Lung microvascular endothelial cell (primary cell): ENCODE results near the gene TMEM169. TPM values are rescaled to one million over a fixed set of nuclear protein-coding genes. Genes with fewer than 3 reads are reported as not detected.
A peak's percentile ranks its signal among the peaks of the same experiment; 100 is the strongest.

Experiments used
- DNase-seq, 2 donors: peaks; one replicate each; pipeline versions ENCODE4 v3.0.0 to v3.0.0-alpha.2; 2010; ENCODE audit warnings: low read depth in 2 of 2
- total RNA-seq: library from RNA; depleted of rRNA; stranded (reverse); fragments of >200 nt; gene quantifications from 2 replicates; pipeline ENCODE4 v1.2.1, GENCODE V29; 2014

TMEM169 gene, protein sequence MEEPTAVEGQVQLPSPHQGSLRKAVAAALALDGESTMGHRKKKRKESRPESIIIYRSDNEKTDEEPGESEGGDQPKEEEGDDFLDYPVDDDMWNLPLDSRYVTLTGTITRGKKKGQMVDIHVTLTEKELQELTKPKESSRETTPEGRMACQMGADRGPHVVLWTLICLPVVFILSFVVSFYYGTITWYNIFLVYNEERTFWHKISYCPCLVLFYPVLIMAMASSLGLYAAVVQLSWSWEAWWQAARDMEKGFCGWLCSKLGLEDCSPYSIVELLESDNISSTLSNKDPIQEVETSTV
- under 0.01 and 0.40 TPM in 2 replicates for total RNA-seq

DNA sequence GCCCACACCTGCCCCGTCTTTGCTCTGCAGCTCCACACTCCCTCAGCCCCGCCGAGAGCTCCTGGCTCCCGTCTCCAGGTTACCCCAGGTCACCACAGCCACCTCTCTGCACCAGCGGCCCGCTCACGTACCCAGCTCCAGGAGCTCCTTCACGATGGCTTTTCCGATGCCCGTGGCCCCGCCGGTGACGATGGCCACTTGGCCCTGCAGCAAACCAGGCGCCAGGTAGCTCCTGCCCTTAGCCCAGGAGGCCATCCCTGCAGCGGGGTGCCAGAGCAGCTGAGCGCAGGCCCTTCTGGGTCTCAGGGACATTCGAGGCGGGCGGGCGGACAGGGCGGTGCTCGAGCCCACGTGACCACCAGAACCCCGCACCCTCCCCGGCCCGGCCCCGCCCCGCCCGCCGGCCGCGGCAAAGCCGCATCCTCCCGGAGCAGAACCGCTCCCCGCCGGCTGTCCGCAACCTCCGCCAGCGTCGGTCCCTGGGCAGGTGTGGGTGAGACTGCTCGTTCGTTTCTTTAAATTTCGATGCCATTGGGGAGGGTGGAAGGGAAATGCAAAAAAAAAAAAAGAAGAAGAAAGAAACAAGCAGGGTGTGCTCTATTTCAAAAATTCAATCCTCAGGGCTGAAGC, at the start of gene TMEM169, which contains the start of gene PECR:
Gene TMEM169 (plus strand): TSS at position 433 of the 630 bp plus-strand sequence. CDS start 14,045 bp downstream, outside the sequence.
Gene PECR (minus strand): TSS at position 323 of the 630 bp plus-strand sequence. CDS start 68 bp downstream, at position 255.
- peak; percentile 43 to 64 for DNase-seq

DNA sequence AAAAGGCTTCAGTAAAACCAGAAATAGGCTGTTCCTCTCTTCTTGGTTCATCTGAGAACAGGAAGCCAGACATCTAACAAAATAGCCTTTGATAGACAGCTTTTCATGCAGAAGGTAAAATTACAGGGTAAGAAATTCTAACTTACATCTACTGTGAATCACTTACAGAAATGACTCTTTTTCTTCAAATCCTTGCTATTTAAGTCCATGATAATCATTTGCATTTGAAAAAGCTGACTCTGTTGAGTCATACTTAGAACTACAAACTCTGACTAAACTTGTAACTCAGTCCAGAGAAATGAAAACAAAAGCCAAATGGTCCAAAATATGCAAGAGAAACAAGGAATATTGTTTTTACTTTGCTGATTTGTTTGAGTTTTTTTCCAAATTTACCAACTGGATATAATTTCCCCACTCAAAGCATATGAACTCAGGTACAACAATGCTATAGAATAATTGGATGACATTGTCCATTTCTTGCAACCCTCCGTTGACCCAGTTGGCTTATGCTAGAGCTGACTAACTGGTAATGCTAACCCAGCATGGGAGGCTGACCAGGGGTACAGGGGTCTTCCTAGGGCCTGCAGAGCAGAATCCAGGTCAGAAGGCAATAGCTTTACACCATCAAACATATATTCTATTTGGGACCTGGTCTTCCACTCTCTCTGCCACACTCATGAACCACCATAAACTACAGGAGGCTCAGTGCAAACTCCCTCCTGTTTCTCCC, 49.6 kb upstream of the TMEM169 start:
- peak in 1 of 2 donors; percentile 19 for DNase-seq

DNA sequence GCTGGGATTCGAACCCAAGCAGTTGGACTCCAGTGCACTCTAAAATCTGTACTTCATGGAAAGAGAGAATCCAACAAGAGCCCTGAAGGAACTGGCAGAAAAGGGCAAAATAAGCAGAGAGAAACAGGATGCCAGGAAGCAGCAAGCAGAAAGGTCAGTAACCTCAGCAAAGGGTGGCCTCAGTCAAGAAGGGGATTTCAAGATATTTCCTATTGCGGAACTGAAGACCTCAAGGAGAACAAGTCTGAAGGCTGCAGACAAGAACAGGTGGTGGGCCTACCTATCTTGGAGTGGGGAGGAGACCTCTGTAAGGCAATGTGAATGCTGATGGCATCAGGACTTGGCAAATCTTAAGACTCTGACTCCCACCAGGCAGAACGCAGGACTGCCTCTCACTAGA, 48.3 kb upstream of the TMEM169 start:
- no peak for DNase-seq

DNA sequence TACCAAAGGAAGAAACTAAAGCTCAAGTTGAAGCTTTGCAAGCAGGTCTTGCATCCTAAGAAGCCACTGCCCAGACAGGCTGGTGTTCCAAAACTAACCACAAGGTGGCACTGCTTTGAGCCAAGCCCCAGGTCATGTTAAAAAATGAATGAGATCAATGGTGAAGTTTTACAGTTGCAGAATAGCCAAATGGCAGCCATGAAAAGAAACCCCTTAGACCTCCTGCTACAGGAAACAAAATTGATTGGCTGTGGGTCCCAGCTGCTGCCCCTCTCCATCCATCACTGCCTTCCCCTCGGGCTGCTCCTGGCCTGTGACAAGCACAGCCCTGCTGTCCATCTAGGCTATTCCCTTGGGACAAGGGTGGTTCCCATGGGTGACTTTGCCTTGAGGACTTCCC, 47.7 kb upstream of the TMEM169 start:
- DNase-seq: peak; percentile 78

DNA sequence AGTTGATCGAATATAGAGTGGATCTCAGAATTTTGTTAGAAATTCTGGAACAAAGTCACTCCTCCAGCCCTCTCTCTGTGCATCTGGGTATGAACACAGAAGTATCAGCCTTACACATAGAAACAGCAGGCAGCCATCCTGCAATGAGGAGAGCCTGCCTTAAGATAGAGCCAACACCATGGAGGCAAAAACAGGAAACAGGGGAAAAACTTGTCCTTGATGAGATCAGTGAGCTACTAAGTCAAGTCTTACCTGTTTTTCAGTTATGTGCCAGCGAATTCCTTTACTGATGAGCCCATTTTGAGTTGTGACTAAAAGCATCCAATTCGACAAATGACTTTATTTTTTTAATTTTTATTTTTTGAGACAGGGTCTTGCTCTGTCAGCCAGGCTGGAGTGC, 41.8 kb upstream of the TMEM169 start:
- no peak for DNase-seq

DNA sequence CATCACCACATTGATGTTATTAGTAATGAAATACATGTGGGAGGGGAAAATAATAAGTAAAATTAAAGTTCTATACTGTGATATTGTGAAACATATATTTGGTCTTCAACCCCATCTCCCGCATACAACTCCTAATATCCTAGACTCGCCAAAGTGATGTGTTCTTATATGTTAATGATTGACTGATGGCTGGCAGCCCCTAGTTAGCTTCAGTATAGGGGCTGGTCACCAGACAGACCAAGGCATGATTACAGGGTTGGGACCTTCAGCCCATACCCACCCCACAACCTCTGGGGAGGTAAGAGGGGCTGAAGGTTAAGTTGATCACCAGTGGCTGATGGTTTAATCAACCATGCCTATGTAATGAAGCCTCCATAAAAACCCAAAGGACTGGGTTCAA, 40.3 kb upstream of the TMEM169 start:
- no peak for DNase-seq

DNA sequence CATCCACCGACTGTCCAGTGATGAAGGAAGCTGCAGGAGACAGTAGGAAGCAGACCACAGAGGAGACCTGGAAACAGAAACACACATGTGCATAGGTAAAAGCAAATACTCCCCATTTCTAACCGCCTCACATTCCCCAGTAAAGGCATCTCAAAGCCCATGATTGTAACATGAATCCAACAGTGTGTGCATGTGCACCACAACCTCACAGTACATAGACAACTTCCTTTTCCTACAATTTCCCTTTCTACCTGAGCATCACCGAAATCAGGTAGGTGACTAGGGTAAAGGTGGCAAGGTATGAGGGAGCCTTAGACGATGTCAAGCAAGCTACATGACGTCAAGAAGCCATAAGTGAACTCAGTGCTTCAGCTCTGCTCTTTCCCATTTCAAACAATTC, 37.8 kb upstream of the TMEM169 start:
- no peak for DNase-seq

DNA sequence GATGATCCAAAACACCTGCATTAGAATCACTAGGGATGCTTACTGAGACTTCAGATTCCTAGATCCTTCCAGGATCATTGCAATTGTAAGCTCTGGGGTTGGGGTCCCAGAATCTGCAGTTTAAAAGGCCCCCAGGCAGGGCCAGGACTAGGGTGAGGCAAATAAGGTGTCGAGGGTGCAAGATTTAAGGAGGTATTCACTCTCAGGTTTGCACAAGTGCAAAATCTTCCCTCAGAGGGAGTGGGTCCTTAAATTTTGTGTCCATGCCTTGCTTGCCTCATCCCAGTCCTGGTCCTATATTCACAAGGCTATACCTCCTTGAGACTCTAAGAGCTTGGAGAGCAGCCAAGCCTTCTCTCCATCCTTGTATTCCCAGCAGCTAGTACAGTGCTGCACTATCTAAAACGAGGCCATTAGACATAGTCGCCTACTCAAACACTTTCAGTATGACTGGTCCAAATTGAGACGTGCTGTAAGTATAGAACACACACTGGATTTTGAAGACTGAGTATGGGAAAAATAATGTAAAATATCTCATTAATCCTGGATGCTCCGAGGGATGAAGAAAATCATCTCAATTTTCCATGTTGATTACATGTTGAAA, 36.7 kb upstream of the TMEM169 start:
- DNase-seq: no peak

DNA sequence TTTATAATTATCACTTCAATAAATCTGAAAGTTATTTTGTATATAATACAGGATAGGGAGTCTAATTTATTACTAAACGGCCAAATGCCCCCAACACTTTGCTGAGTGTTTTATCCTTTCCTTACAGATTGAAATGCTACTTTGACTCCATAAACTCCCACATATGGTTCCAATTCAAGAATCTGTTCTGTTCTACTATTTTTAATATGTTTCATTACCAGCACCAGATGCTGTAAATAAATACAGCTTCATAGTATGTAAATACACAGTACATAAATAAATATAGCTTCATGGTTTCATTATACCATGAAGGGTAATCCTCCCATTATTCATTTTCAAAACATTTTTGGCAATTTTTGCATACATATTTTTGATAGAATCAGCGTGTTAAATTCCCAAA, 34.3 kb upstream of the TMEM169 start:
- no peak for DNase-seq

DNA sequence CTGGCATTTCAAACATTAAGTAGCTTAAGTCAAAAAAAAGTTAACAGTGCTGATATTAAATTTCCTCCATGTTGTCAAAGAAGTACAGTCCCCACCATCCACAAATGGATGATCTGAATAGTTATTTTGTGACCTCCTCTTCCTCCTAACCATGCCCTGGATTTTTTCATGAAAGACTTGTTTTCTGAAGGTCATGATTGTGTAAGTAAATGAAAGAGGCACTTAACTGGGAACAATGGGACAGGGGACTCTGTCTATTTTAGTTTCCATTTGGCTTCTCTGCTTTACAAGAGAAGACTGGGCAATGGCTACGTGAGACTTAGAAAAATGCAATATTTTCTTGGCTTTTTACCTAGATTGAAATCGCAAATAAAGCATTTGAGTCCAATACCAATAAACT, 32.3 kb upstream of the TMEM169 start:
- DNase-seq: peak in 1 of 2 donors; percentile 43

DNA sequence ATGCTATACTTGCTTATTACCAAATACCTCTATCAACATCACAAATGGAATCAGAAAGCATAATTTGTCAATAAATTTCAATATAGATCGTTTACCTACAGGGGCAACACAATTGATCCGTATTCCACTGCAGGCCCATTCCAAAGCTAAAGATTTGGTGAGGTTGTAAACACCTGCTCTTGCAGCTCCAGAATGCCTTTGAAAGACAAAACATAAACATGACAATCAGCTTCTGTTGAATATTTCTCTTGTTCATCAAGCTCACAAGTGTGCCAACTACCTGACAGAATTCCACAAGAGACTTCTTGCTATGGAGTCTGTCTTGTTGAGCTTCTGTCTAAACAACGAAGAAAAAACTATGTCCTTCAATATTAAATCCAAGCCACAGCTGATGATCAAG, 30.4 kb upstream of the TMEM169 start:
- no peak for DNase-seq

DNA sequence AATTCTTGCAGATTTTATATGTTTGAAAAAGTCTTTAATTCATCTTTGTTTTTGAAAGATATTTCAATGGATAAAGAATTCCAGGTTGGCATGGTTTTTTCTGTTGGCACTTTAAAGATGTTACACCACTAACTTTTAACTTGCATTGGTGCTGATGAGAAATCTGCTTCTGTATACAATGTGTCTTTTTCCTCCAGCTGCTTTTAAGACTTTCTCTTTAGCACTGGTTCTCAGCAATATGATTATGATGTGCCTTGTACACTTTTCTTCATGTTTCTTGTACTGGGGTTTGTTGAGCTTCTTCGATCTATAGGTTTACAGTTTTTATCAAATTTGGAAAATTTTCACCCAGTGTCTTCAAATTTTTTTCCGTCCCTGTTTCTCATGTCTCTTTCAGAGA, 29.3 kb upstream of the TMEM169 start:
- DNase-seq: no peak

DNA sequence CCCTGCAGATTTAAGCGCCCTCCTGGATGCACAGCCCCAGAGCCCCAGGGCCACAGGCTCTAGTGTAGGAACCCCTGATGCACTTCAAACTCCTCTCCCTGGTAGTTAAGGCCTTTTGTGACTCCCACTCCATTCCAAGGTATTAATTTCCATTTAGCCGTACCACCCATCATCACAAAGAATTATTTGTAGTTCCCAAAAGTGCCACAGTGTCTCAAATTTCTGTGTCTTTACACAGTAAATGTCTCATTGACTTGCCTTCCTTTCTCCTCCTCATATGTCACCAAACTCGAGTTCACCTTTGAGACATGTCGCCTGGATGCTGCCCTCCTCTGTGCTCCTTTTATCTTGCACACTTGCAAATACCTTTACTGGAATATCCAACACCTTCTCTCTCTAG, 26.0 kb upstream of the TMEM169 start:
- DNase-seq: no peak

DNA sequence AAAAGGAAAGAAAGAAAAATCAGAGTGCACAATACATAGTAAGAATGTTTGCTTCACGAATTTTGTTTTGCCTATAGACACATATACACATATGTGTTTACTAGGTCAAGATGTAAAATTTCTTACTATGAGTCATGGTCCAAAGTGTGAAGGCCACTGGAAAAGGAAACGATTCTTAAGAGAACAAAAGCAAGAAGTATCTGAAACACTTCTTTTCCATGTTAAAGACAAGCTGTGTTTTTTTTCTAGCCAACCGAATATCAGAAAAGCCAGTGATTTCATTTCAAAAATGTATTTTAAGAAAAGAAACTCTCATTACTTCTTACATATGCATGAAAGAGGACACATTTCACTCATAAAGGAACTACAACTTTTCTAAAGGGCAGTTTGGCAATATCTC, 25.0 kb upstream of the TMEM169 start:
- peak in 1 of 2 donors; percentile 31 for DNase-seq

DNA sequence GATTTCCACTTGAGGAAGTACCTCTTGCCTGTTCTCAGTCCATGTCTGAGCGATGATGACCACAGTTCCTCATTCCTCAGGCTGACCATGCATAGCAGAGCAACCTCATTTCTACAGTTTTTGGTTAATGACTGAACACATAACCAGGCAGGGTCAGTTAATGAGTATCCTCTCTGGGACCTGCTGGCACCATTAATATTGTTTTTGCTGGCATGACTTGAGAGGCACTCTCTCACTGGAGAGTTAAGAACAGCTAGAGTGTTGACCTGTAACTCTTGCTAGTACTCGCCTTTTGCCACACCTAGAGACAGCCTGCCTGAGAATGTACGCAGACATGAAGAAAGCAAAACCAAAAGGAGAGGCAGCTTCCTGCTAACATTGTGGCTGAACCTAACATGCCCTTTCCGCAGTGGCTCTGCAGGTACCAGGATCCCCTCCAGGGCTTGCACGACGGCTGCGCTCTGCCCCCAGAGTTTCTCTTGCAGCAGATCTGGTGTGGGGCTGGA, 24.0 kb upstream of the TMEM169 start:
- DNase-seq: no peak

DNA sequence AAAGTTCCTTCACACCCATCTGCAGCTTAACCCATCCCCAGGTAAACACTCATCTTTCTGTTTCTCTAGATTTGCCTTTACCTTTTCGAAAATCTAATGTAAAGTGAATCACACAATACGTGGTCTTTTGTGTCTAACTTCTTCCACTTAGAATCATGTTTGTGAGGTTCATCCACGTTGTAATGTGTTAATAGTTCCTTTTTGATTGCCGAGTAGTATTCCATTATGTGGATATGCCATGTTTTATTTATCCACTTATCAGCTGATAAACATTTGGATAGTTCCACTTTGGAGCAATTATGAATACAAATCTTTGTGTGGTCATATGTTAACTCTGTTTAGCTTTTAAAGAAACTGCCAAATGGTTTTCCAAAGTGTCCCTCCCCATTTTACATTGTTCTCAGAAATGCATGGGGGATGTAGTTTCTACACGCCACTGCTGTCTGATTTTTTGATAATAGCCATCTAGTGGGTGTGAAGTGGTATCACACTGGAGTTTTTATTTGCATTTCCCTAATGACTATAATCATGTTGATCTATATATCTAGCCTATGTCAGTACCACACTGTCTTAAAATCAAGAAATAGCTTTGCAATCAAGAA, 22.4 kb upstream of the TMEM169 start:
- DNase-seq: no peak

DNA sequence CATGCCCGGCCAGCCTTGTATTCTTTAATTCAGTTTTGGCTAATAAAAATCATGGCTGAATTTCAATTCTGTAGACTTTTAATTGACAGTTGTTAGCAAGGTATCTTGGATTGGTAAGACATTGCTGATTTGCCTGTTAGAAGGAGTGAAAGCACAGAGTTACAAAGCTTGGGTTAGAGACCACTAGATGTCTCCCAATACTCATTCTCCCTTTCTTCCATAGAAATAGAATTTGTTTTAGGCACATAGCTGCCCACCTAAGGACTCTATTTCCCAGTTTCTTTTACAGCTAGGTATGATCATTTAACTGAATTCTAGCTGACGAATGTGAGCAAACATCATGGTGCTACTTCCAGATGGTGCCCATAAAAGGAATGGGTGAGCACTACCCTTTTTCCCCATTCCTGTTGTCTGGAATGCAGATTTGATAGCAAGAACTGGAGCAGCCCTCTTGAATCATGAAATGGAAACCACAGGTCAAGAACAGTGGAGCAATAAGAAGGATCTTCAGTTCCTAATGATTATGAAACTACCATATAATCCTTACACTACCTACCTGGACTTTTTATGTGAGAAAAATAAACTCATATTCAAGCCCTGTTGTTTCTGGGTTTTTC, 17.6 kb upstream of the TMEM169 start:
- peak in 1 of 2 donors; percentile 19 for DNase-seq

DNA sequence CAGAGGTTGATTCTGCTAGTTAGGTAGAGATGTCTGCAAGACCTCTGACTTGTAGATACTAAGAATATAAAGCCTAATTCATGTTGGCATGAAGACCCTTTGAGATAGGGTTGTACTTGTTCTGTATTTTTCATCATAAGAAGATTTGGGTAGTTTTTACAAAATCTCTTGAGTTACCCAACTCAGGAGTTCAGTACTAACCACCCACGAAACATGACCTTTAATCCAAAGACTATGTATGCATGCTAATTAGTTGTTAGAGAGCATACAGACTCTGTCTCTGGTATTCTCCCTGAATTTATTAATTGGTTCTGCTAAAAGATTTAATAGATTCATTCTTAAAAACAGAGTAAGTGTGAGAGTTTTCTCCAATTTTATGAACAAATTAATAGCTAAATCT, 17.1 kb upstream of the TMEM169 start:
- no peak for DNase-seq

DNA sequence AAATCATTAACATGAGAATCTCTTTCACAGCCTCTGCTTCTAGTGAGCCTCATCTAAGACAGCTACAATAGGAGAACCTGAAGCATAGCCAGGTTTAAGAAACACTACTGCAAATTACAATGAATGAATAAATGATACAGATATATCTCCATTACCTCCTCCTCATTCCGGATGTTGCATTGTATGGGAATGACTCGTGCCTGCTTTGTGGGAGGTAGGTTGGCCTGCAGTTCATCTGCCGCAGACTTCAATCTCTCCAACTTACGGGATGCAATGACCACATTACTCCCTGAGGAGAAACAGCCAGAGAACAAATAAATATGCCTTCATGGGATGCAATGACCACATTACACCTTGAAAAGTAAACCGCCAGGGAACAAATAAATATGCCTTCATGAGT, 15.5 kb upstream of the TMEM169 start:
- no peak for DNase-seq

DNA sequence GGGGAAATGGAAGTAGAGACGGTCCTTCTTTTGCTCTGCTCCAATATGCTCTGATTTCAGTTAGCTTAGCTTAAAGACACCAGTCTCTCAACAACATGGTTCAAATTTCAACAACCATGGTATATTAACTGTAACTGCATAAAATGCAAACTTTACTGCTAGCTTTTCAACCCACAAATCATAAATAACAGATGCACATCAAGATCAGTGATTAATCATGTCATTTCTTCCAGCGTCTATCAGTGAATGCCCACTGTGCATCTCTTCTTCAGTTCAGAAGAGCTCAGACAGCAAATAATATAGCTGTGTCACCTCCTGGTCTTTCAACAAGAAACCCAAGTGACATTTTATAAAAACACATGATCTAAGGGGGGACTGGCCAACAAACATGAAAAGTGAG, 12.7 kb upstream of the TMEM169 start:
- DNase-seq: no peak

DNA sequence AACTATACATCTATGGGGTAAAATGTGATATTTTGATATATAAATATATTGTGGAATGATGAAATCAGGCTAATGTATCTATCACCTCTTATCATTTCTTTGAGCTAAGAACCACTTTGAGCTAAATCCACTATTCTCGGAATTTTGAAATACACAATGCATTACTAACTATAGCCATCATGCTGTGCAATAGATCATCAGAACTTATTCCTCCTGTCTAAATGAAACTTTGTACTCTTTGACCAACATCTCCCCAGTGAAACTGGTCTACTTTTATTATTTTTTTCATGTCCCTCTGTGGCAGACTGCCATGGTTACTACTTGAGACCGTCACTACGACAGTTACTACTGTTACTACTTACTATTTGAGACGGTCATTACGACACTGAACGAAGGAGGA, 11.5 kb upstream of the TMEM169 start:
- DNase-seq: no peak
